Neural progenitor cell (in vitro differentiated cells): ENCODE results near the gene LPXN. TPM values are rescaled to one million over a fixed set of nuclear protein-coding genes. Genes with fewer than 3 reads are reported as not detected.

Experiments used
- DNase-seq: peaks from one replicate; pipeline ENCODE4 v3.0.0-alpha.2; 2016; ENCODE audit warnings: low spot score
- H2AFZ ChIP-seq: fragments of 200-600 bp; sonication (generic); replicated peaks from 2 replicates; pipeline ENCODE4 v1.6.1; 2016; ENCODE audit warnings: antibody characterized with exemption
- H3F3A ChIP-seq: fragments of 200-600 bp; sonication (generic); 2 replicates; pipeline ENCODE4 v1.6.1; 2016; ENCODE audit warnings: antibody characterized with exemption, low read depth
- H3K27ac ChIP-seq: fragments of 200-600 bp; sonication (generic); 2 replicates; pipeline ENCODE4 v1.5.1; 2016; ENCODE audit warnings: mild to moderate bottlenecking
- H3K27me3 ChIP-seq: fragments of 200-600 bp; sonication (generic); 2 replicates; pipeline ENCODE4 v1.6.1; 2016; ENCODE audit warnings: mild to moderate bottlenecking, moderate library complexity
- H3K36me3 ChIP-seq: fragments of 200-600 bp; sonication (generic); 2 replicates; pipeline ENCODE4 v1.5.1; 2016
- H3K4me1 ChIP-seq: fragments of 200-600 bp; sonication (generic); 2 replicates; pipeline ENCODE4 v1.6.1; 2016; ENCODE audit warnings: mixed run types
- H3K4me2 ChIP-seq: fragments of 200-600 bp; sonication (generic); 2 replicates; pipeline ENCODE4 v1.6.1; 2016
- H3K4me3 ChIP-seq: fragments of 200-600 bp; sonication (generic); 2 replicates; pipeline ENCODE4 v1.5.1; 2016
- H3K79me2 ChIP-seq: fragments of 200-600 bp; sonication (generic); 2 replicates; pipeline ENCODE4 v1.6.1; 2016; ENCODE audit warnings: low read depth
- H3K9ac ChIP-seq: fragments of 200-600 bp; sonication (generic); 2 replicates; pipeline ENCODE4 v1.6.1; 2016
- H3K9me3 ChIP-seq: fragments of 200-600 bp; sonication (generic); 2 replicates; pipeline ENCODE4 v1.5.1; 2016; ENCODE audit warnings: low read depth
- H4K20me1 ChIP-seq: fragments of 200-600 bp; sonication (generic); 2 replicates; pipeline ENCODE4 v1.6.1; 2016; ENCODE audit warnings: low read depth
- H3K27ac Mint-ChIP-seq: 3 replicates; pipeline ENCODE4 v1.8.0; 2021; ENCODE audit warnings: mixed read lengths
- H3K27me3 Mint-ChIP-seq: 2 replicates; pipeline ENCODE4 v1.8.0; 2022; ENCODE audit warnings: low read depth, mild to moderate bottlenecking, inconsistent platforms, moderate library complexity, mixed read lengths; ENCODE audit not compliant: insufficient read depth
- H3K36me3 Mint-ChIP-seq: 3 replicates; pipeline ENCODE4 v1.8.0; 2021; ENCODE audit warnings: mixed read lengths
- H3K4me1 Mint-ChIP-seq: 3 replicates; pipeline ENCODE4 v1.8.0; 2021; ENCODE audit warnings: mixed read lengths
- H3K4me3 Mint-ChIP-seq: 3 replicates; pipeline ENCODE4 v1.8.0; 2021; ENCODE audit warnings: mild to moderate bottlenecking, moderate library complexity, mixed read lengths
- H3K9me3 Mint-ChIP-seq: 3 replicates; pipeline ENCODE4 v1.8.0; 2020; ENCODE audit warnings: mixed read lengths
- EZH2 ChIP-seq: fragments of 200-600 bp; sonication (generic); IDR thresholded peaks from 2 replicates; pipeline ENCODE4 v1.6.1; 2017; ENCODE audit warnings: antibody characterized with exemption, mild to moderate bottlenecking, moderate library complexity
- EZH2phosphoT487 ChIP-seq: fragments of 200-600 bp; sonication (generic); IDR thresholded peaks from 2 replicates; pipeline ENCODE4 v1.6.1; 2017; ENCODE audit warnings: antibody characterized with exemption
- total RNA-seq: library from RNA; depleted of rRNA; stranded (reverse); fragments of >200 nt; gene quantifications from 2 replicates; pipeline ENCODE4 v1.2.3, GENCODE V29; 2015; ENCODE audit warnings: low replicate concordance
- TF ChIP-seq, protein P1 (sequence below): fragments of 200-600 bp; sonication (generic); IDR thresholded peaks from 2 replicates; pipeline ENCODE4 v1.5.1; 2017; ENCODE audit warnings: antibody characterized with exemption, mild to moderate bottlenecking

The LPXN gene
- total RNA-seq, 1 donor from 2014 or later = 5.0 TPM

DNA sequence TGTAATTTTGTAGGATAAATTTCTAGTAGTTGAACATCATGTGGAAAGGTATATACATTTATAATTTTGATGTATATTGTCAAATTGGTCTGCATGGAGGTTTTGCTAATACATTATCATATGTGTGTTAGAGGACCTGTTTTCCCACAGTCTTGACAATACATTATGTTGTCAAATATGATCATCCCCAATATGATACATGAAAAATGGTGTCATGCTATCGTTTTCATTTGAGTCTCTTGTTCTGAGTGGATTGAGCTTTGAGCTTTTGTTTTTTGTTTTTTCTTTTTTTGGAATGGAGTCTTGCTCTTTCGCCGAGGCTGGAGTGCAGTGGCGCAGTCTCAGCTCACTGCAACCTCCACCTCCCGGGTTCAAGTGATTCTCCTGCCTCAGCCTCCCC is 32.7 kb upstream of the LPXN start:
- DNase-seq = no peak
- H3K9ac ChIP-seq = no peak overlapping the region
- H3F3A ChIP-seq = no peaks in the 10 kb centered on the region
- no peak overlapping the region for H3K27ac ChIP-seq
- peaks cover 2% of the 10 kb centered on the region for H3K9me3 Mint-ChIP-seq
- peak overlapping the region; percentile 20 for H3K27ac Mint-ChIP-seq
- H3K9me3 ChIP-seq = no peaks in the 10 kb centered on the region
- H3K79me2 ChIP-seq = peaks cover 73% of the 10 kb centered on the region
- no peaks in the 10 kb centered on the region for H3K27me3 ChIP-seq
- no peaks in the 10 kb centered on the region for H3K27me3 Mint-ChIP-seq
- no peaks in the 10 kb centered on the region for H3K4me1 ChIP-seq
- peaks cover 36% of the 10 kb centered on the region for H3K36me3 ChIP-seq
- no peak overlapping the region for H2AFZ ChIP-seq
- no peak overlapping the region for H3K4me2 ChIP-seq
- H4K20me1 ChIP-seq = peaks cover 36% of the 10 kb centered on the region
- H3K4me3 Mint-ChIP-seq = no peak overlapping the region
- peaks cover 30% of the 10 kb centered on the region for H3K36me3 Mint-ChIP-seq
- no peak overlapping the region for H3K4me3 ChIP-seq
- TF ChIP-seq, protein P1, sequence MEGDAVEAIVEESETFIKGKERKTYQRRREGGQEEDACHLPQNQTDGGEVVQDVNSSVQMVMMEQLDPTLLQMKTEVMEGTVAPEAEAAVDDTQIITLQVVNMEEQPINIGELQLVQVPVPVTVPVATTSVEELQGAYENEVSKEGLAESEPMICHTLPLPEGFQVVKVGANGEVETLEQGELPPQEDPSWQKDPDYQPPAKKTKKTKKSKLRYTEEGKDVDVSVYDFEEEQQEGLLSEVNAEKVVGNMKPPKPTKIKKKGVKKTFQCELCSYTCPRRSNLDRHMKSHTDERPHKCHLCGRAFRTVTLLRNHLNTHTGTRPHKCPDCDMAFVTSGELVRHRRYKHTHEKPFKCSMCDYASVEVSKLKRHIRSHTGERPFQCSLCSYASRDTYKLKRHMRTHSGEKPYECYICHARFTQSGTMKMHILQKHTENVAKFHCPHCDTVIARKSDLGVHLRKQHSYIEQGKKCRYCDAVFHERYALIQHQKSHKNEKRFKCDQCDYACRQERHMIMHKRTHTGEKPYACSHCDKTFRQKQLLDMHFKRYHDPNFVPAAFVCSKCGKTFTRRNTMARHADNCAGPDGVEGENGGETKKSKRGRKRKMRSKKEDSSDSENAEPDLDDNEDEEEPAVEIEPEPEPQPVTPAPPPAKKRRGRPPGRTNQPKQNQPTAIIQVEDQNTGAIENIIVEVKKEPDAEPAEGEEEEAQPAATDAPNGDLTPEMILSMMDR = no peak
- TF ChIP-seq EZH2 = no peak
- TF ChIP-seq EZH2phosphoT487 = no peak
- H3K4me1 Mint-ChIP-seq = no peaks in the 10 kb centered on the region

GRCh38 chr11:58606930-58607714 is 31.5 kb upstream of the LPXN start:
- H3K9ac ChIP-seq = no peak overlapping the region
- H3K27me3 ChIP-seq = no peaks in the 10 kb centered on the region
- no peak overlapping the region for H3K4me2 ChIP-seq
- Mint-ChIP-seq H3K27me3 (no peaks in the 10 kb centered on the region), H3K4me1 (no peaks in the 10 kb centered on the region), H3K9me3 (peaks cover 2% of the 10 kb centered on the region), H3K4me3 (no peak overlapping the region), H3K36me3 (peaks cover 36% of the 10 kb centered on the region), H3K27ac (no peak overlapping the region)
- peaks cover 3% of the 10 kb centered on the region for H3K4me1 ChIP-seq
- H3F3A ChIP-seq = no peaks in the 10 kb centered on the region
- H3K27ac ChIP-seq = no peak overlapping the region
- TF ChIP-seq EZH2phosphoT487 (no peak), EZH2 (no peak)
- TF ChIP-seq, protein P1 = no peak
- peaks cover 48% of the 10 kb centered on the region for H4K20me1 ChIP-seq
- no peak overlapping the region for H3K4me3 ChIP-seq
- no peaks in the 10 kb centered on the region for H3K9me3 ChIP-seq
- H2AFZ ChIP-seq = no peak overlapping the region
- peaks cover 24% of the 10 kb centered on the region for H3K36me3 ChIP-seq
- H3K79me2 ChIP-seq = peaks cover 85% of the 10 kb centered on the region
- DNase-seq = no peak

GRCh38 chr11:58600510-58600909 is 24.9 kb upstream of the LPXN start:
- H3K36me3 ChIP-seq = no peaks in the 10 kb centered on the region
- TF ChIP-seq, protein P1 = no peak
- TF ChIP-seq EZH2 = no peak
- no peak for TF ChIP-seq EZH2phosphoT487
- H3K9me3 ChIP-seq = no peaks in the 10 kb centered on the region
- H3K4me3 ChIP-seq = no peak overlapping the region
- no peaks in the 10 kb centered on the region for H3K27me3 ChIP-seq
- no peak for DNase-seq
- no peak overlapping the region for H2AFZ ChIP-seq
- no peak overlapping the region for H3K27ac ChIP-seq
- H3K4me2 ChIP-seq = no peak overlapping the region
- H3F3A ChIP-seq = no peaks in the 10 kb centered on the region
- peaks cover 97% of the 10 kb centered on the region for H4K20me1 ChIP-seq
- Mint-ChIP-seq H3K4me3 (no peak overlapping the region), H3K36me3 (peaks cover 32% of the 10 kb centered on the region), H3K27me3 (no peaks in the 10 kb centered on the region), H3K27ac (no peak overlapping the region), H3K4me1 (no peaks in the 10 kb centered on the region), H3K9me3 (peaks cover 4% of the 10 kb centered on the region)
- peaks cover 19% of the 10 kb centered on the region for H3K4me1 ChIP-seq
- H3K79me2 ChIP-seq = peaks cover 100% of the 10 kb centered on the region
- H3K9ac ChIP-seq = no peak overlapping the region
